Left renal cortex interstitium (tissue), 4 donors: Measurements from ENCODE around the gene IRF8. TPM values are rescaled to one million over a fixed set of nuclear protein-coding genes. Genes with fewer than 3 reads are reported as not detected.
"Not testable (repeated sequence)": the region's sequence is repeated elsewhere in the genome, so short reads cannot be mapped to it uniquely, and the experiment has no call there.

ENCODE experiments used
- DNase-seq, 4 donors: peaks; one replicate each; pipeline ENCODE4 v3.0.0-alpha.2; 2013; ENCODE audit warnings: low read depth in 4 of 4, low spot score in 2 of 4, missing footprints in 1 of 4
- polyA plus RNA-seq, 4 donors: library from polyadenylated mRNA; unstranded; fragments of 120-200 nt; gene quantifications; one replicate each; pipeline ENCODE4 v1.2.1, GENCODE V29; 2013; ENCODE audit not compliant: insufficient read length in 4 of 4

IRF8 gene
- polyA plus RNA-seq: 1 to 10 TPM; 3.9 to 6.6 (median 5.8) TPM

GRCh38 chr16:85898521-85899442, at the start of gene IRF8:
Gene IRF8 (plus strand): TSS chr16:85899162. CDS start chr16:85903016, 3,854 bp downstream.
- DNase-seq: no peak

GRCh38 chr16:85849388-85849787, 49.6 kb upstream of the IRF8 start:
- DNase-seq: no peak

- DNase-seq: no peak
These were observed 48.5 kb upstream of the IRF8 start for GRCh38 chr16:85850344-85850880.

GRCh38 chr16:85851034-85851785, 47.8 kb upstream of the IRF8 start:
- no peak for DNase-seq

- no peak for DNase-seq
These were observed 45.1 kb upstream of the IRF8 start for GRCh38 chr16:85853547-85854545.

- DNase-seq: no peak
These were observed 44.0 kb upstream of the IRF8 start for GRCh38 chr16:85854935-85855334.

GRCh38 chr16:85856079-85856478, 42.9 kb upstream of the IRF8 start:
- DNase-seq: no peak

GRCh38 chr16:85856585-85856984, 42.4 kb upstream of the IRF8 start:
- DNase-seq: no peak

GRCh38 chr16:85857406-85857805, 41.6 kb upstream of the IRF8 start:
- no peak for DNase-seq

- DNase-seq: not testable (repeated sequence)
These were observed 40.4 kb upstream of the IRF8 start for GRCh38 chr16:85858571-85858970.

- DNase-seq: no peak
These were observed 39.8 kb upstream of the IRF8 start for GRCh38 chr16:85858984-85859817.

GRCh38 chr16:85859818-85860125, 39.2 kb upstream of the IRF8 start:
- DNase-seq: no peak

- DNase-seq: no peak
These were observed 38.4 kb upstream of the IRF8 start for GRCh38 chr16:85860413-85861094.

- DNase-seq: no peak
These were observed 37.7 kb upstream of the IRF8 start for GRCh38 chr16:85861095-85861825.

- no peak for DNase-seq
These were observed 36.2 kb upstream of the IRF8 start for GRCh38 chr16:85862476-85863383.

- DNase-seq: no peak
These were observed 35.6 kb upstream of the IRF8 start for GRCh38 chr16:85863384-85863774.

- DNase-seq: no peak
These were observed 34.0 kb upstream of the IRF8 start for GRCh38 chr16:85864965-85865364.
